H9 (cell line): Measurements from ENCODE around the gene DRG1. TPM values are rescaled to one million over a fixed set of nuclear protein-coding genes. Genes with fewer than 3 reads are reported as not detected.

Experiments
- DNase-seq: peaks from one replicate; pipeline ENCODE4 v3.0.0-alpha.2; 2017
- H2AFZ ChIP-seq: one replicate; pipeline ENCODE4 v1.6.1; 2013; ENCODE audit warnings: mild to moderate bottlenecking, low read length, control low read depth, moderate library complexity
- H2AK5ac ChIP-seq: 2 replicates; pipeline ENCODE4 v1.6.1; 2013; ENCODE audit warnings: low read length, control low read depth, mixed read lengths; ENCODE audit not compliant: insufficient read length
- H2BK120ac ChIP-seq: one replicate; pipeline ENCODE4 v1.6.1; 2013; ENCODE audit warnings: low read depth, mild to moderate bottlenecking, low read length, control low read depth, inconsistent platforms; ENCODE audit not compliant: poor library complexity, severe bottlenecking
- H2BK12ac ChIP-seq: 2 replicates; pipeline ENCODE4 v1.6.1; 2013; ENCODE audit warnings: low read length, control low read depth, mixed read lengths, low read depth; ENCODE audit not compliant: insufficient read length
- H2BK15ac ChIP-seq: 2 replicates; pipeline ENCODE4 v1.6.1; 2013; ENCODE audit warnings: low read depth, low read length, control low read depth
- H2BK20ac ChIP-seq: one replicate; pipeline ENCODE4 v1.6.1; 2013; ENCODE audit warnings: low read depth, mild to moderate bottlenecking, low read length, control low read depth, inconsistent platforms; ENCODE audit not compliant: poor library complexity, severe bottlenecking
- H2BK5ac ChIP-seq: 2 replicates; pipeline ENCODE4 v1.6.1; 2013; ENCODE audit warnings: low read length, control low read depth, mixed read lengths; ENCODE audit not compliant: insufficient read length
- H3K14ac ChIP-seq: 2 replicates; pipeline ENCODE4 v1.6.1; 2013; ENCODE audit warnings: low read length, control low read depth; ENCODE audit not compliant: insufficient read depth
- H3K18ac ChIP-seq: 2 replicates; pipeline ENCODE4 v1.6.1; 2013; ENCODE audit warnings: low read depth, mild to moderate bottlenecking, mixed read lengths, low read length, control low read depth; ENCODE audit not compliant: insufficient read length
- H3K23ac ChIP-seq: 2 replicates; pipeline ENCODE4 v1.6.1; 2013; ENCODE audit warnings: low read length, control low read depth, mixed read lengths, low read depth; ENCODE audit not compliant: insufficient read length
- H3K23me2 ChIP-seq: 2 replicates; pipeline ENCODE4 v1.6.1; 2013; ENCODE audit warnings: low read depth, mild to moderate bottlenecking, mixed read lengths, low read length, control low read depth; ENCODE audit not compliant: insufficient read length, poor library complexity, severe bottlenecking
- H3K27ac ChIP-seq: 2 replicates; pipeline ENCODE4 v1.5.1; 2013; ENCODE audit warnings: low read length, control low read depth, mixed read lengths, low read depth; ENCODE audit not compliant: insufficient read length
- H3K27me3 ChIP-seq: 2 replicates; pipeline ENCODE4 v1.6.1; 2013; ENCODE audit warnings: low read length, control low read depth, inconsistent platforms; ENCODE audit not compliant: insufficient read depth
- H3K4ac ChIP-seq: 2 replicates; pipeline ENCODE4 v1.6.1; 2013; ENCODE audit warnings: low read depth, mild to moderate bottlenecking, control low read depth, inconsistent platforms, low read length, moderate library complexity
- H3K4me1 ChIP-seq: 2 replicates; pipeline ENCODE4 v1.6.1; 2013; ENCODE audit warnings: low read length, control low read depth, inconsistent platforms; ENCODE audit not compliant: insufficient read depth
- H3K4me2 ChIP-seq: 2 replicates; pipeline ENCODE4 v1.6.1; 2013; ENCODE audit warnings: low read length, control low read depth, mixed read lengths; ENCODE audit not compliant: insufficient read length, insufficient read depth
- H3K56ac ChIP-seq: 2 replicates; pipeline ENCODE4 v1.6.1; 2013; ENCODE audit warnings: low read depth, mild to moderate bottlenecking, mixed read lengths, low read length, control low read depth; ENCODE audit not compliant: insufficient read length
- H3K79me1 ChIP-seq: 2 replicates; pipeline ENCODE4 v1.6.1; 2013; ENCODE audit warnings: low read depth, mild to moderate bottlenecking, moderate library complexity, low read length, control low read depth, inconsistent platforms; ENCODE audit not compliant: insufficient read depth, poor library complexity, severe bottlenecking
- H3K79me2 ChIP-seq: 2 replicates; pipeline ENCODE4 v1.6.1; 2013; ENCODE audit warnings: low read length, control low read depth, inconsistent platforms; ENCODE audit not compliant: insufficient read depth
- H3K9ac ChIP-seq: 2 replicates; pipeline ENCODE4 v1.6.1; 2013; ENCODE audit warnings: low read length, control low read depth, mixed read lengths; ENCODE audit not compliant: insufficient read length; ENCODE audit errors: extremely low read depth
- H3K9me3 ChIP-seq: one replicate; pipeline ENCODE4 v1.6.1; 2013; ENCODE audit warnings: low read depth, low read length, inconsistent platforms; ENCODE audit not compliant: control insufficient read depth
- H3T11ph ChIP-seq: one replicate; pipeline ENCODE4 v1.6.1; 2013; ENCODE audit warnings: mild to moderate bottlenecking, low read length, control low read depth, inconsistent platforms
- H4K20me1 ChIP-seq: one replicate; pipeline ENCODE4 v1.6.1; 2013; ENCODE audit not compliant: control insufficient read depth, insufficient read length, insufficient read depth
- H4K5ac ChIP-seq: 2 replicates; pipeline ENCODE4 v1.6.1; 2013; ENCODE audit warnings: low read depth, mild to moderate bottlenecking, mixed read lengths, low read length, control low read depth; ENCODE audit not compliant: insufficient read length
- H4K8ac ChIP-seq: replicated peaks from 2 replicates; pipeline ENCODE4 v1.6.1; 2013; ENCODE audit warnings: low read length, control low read depth, mixed read lengths, low read depth; ENCODE audit not compliant: insufficient read length
- H4K91ac ChIP-seq: 2 replicates; pipeline ENCODE4 v1.6.1; 2013; ENCODE audit warnings: low read depth, mild to moderate bottlenecking, moderate library complexity, mixed read lengths, low read length, control low read depth; ENCODE audit not compliant: insufficient read length
- H3K27ac Mint-ChIP-seq, 3 experiments: 2 replicates in 2 of 3; 3 replicates in 1 of 3; pipeline ENCODE4 v1.8.0; 2020 to 2021; ENCODE audit warnings: mixed read lengths in 3 of 3, mild to moderate bottlenecking in 1 of 3, moderate library complexity in 1 of 3
- H3K27me3 Mint-ChIP-seq: 2 replicates; pipeline ENCODE4 v1.8.0; 2021; ENCODE audit warnings: low read depth, mild to moderate bottlenecking, moderate library complexity, mixed read lengths
- H3K36me3 Mint-ChIP-seq, 3 experiments: 2 replicates in 2 of 3; 3 replicates in 1 of 3; pipeline ENCODE4 v1.8.0; 2020 to 2021; ENCODE audit warnings: low read depth in 3 of 3, mixed read lengths in 3 of 3; ENCODE audit not compliant: insufficient read depth in 1 of 3
- H3K4me1 Mint-ChIP-seq, 2 experiments: 2 replicates each; pipeline ENCODE4 v1.8.0; 2020; ENCODE audit warnings: mixed read lengths in 2 of 2
- H3K4me3 Mint-ChIP-seq, 2 experiments: 2 replicates in 1 of 2; 3 replicates in 1 of 2; pipeline ENCODE4 v1.8.0; 2020 to 2021; ENCODE audit warnings: mild to moderate bottlenecking in 2 of 2, mixed read lengths in 2 of 2, moderate library complexity in 1 of 2
- H3K9me3 Mint-ChIP-seq, 2 experiments: 2 replicates in 1 of 2; 3 replicates in 1 of 2; pipeline ENCODE4 v1.8.0; 2020; ENCODE audit warnings: mild to moderate bottlenecking in 2 of 2, mixed read lengths in 2 of 2, moderate library complexity in 1 of 2
- CTCF ChIP-seq: fragments of 200-600 bp; sonication (generic); conservative IDR thresholded peaks from 3 replicates; pipeline ENCODE4 v1.8.0; 2021; ENCODE audit warnings: antibody characterized with exemption, mild to moderate bottlenecking
- WGBS: extraction: QIAGEN DNeasy Blood & Tissue Kit; methylation state at CpG from one replicate; pipeline ENCODE4 v1.1.7; 2013; ENCODE audit warnings: missing lambda C conversion rate, low lambda C conversion rate, mixed read lengths; ENCODE audit not compliant: insufficient read length; ENCODE audit errors: extremely low coverage; 5-methylcytosine and 5-hydroxymethylcytosine counted together
- total RNA-seq: library from RNA; stranded (reverse); gene quantifications from 2 replicates; pipeline ENCODE4 v1.2.1, GENCODE V29; 2021

Gene DRG1
- total RNA-seq, 1 experiment from 2014 or later = 89.5 TPM

DNA sequence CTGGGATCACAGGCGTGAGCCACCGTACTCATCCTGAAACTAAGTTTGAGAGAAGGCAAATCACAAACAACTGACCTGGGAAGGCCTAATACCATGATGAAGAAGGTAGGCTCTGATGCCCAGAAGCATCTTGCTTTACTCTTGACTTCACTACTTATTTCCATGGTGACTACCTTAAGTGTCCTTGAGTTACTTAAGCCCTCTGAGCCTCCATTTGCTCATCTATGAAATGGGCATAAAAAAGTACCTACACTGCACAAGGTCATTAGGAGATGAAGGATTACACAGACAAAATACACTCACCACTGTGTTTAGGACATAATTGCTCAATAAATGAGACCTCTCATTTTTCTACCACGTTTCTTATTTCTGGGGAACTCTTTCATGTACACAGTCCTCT is 62.3 kb downstream of the DRG1 start:
- Histone ChIP-seq H2BK20ac (no peak overlapping the region), H3K27me3 (no peaks in the 10 kb centered on the region), H4K5ac (no peak overlapping the region), H3K79me2 (no peaks in the 10 kb centered on the region), H3T11ph (no peak overlapping the region), H3K14ac (no peak overlapping the region), H3K27ac (no peak overlapping the region), H2BK15ac (no peak overlapping the region), H3K18ac (no peak overlapping the region), H4K8ac (no peak overlapping the region), H3K9me3 (no peaks in the 10 kb centered on the region), H4K91ac (no peak overlapping the region), H3K23ac (no peak overlapping the region), H3K4ac (no peak overlapping the region), H3K4me2 (no peak overlapping the region), H3K9ac (no peak overlapping the region), H2BK120ac (no peak overlapping the region), H3K56ac (no peak overlapping the region), H2AFZ (no peak overlapping the region), H2BK12ac (no peak overlapping the region), H4K20me1 (no peaks in the 10 kb centered on the region), H3K4me1 (no peaks in the 10 kb centered on the region), H2AK5ac (no peak overlapping the region), H2BK5ac (no peak overlapping the region), H3K79me1 (no peaks in the 10 kb centered on the region), H3K23me2 (no peaks in the 10 kb centered on the region)
- DNase-seq = no peak
- Mint-ChIP-seq H3K4me3 (no peak overlapping the region), H3K9me3 (no peaks in the 10 kb centered on the region), H3K27ac (no peak overlapping the region), H3K27me3 (no peaks in the 10 kb centered on the region), H3K36me3 (peaks cover 32 to 85% (median 61%) of the 10 kb centered on the region in 3 experiments; a peak in 6 of 7 replicates), H3K4me1 (no peaks in the 10 kb centered on the region)
- no peak for TF ChIP-seq CTCF
- WGBS = no CpG with 5 or more reads among the region's 3 CpGs
